HCT116 (cell line): ENCODE data around the gene ATG4A. TPM values are rescaled to one million over a fixed set of nuclear protein-coding genes. Genes with fewer than 3 reads are reported as not detected.

Source experiments
- ATAC-seq: fragments of 200-7000 bp; cut with Tn5 transposase; 2 replicates; pipeline ENCODE4 v1.9.1; 2020; ENCODE audit warnings: mild to moderate bottlenecking, moderate library complexity
- BruUV-seq: library from RNA; stranded (reverse); fragments of 400-500 nt; replicated peaks from 2 replicates; lab custom pipeline; 2021; lab: Mats Ljungman, UMichigan
- CTCF ChIA-PET: fragments of 300-600 bp; sonication (Branson Sonifier 250); formaldehyde crosslinking; loops from one replicate; lab custom pipeline; 2021; ENCODE audit warnings: antibody characterized with exemption; lab: Charles Lee
- POLR2A ChIA-PET: fragments of 300-600, 350-600 bp; sonication (Branson Sonifier 250); formaldehyde crosslinking; loops from one replicate; lab custom pipeline; 2021; ENCODE audit warnings: antibody characterized with exemption; lab: Charles Lee
- RAD21 ChIA-PET, 2 experiments: fragments of 300-600 bp; sonication (Branson Sonifier 250); formaldehyde crosslinking; loops; one replicate each; lab custom pipeline; 2023; ENCODE audit warnings: low total read pairs in 2 of 2; ENCODE audit not compliant: uncharacterized antibody in 2 of 2, unreplicated experiment in 2 of 2, low non-redundant PET in 1 of 2; lab: Charles Lee
- DNase-seq: peaks from one replicate; pipeline ENCODE4 v3.0.0-alpha.2; 2010; ENCODE audit warnings: low read depth, low spot score
- H2AFZ ChIP-seq: fragments of 200-600 bp; shearing (Covaris generic), sonication (generic); 2 replicates; pipeline ENCODE4 v1.6.1; 2017; ENCODE audit warnings: low read depth, mixed run types, mixed read lengths, antibody characterized with exemption, low read length; ENCODE audit not compliant: poor library complexity, severe bottlenecking
- H3K27ac ChIP-seq: 2 replicates; pipeline ENCODE4 v1.5.1; 2012; ENCODE audit warnings: low read depth, low read length
- H3K27me3 ChIP-seq: fragments of 200-600 bp; sonication (generic); 2 replicates; pipeline ENCODE4 v1.6.1; 2016; ENCODE audit warnings: mixed run types, low read length, mixed read lengths; ENCODE audit not compliant: insufficient read depth
- H3K36me3 ChIP-seq, 2 experiments: fragments of 200-500 bp in 1 of 2; fragments of 200-600 bp in 1 of 2; sonication (Bioruptor generic) in 1 of 2; sonication (generic) in 1 of 2; 2 replicates each; pipeline versions ENCODE4 v1.5.1 to v1.6.1; 2014 to 2016; ENCODE audit warnings: low read length in 2 of 2, inconsistent platforms in 1 of 2, mixed read lengths in 1 of 2, mixed run types in 1 of 2; ENCODE audit not compliant: insufficient read depth in 2 of 2, control insufficient read depth in 1 of 2
- H3K4me1 ChIP-seq, 2 experiments: fragments of 200-600 bp in 1 of 2; sonication (generic) in 1 of 2; 2 replicates each; pipeline versions ENCODE4 v1.5.1 to v1.6.1; 2012 to 2017; ENCODE audit warnings: low read length in 2 of 2, inconsistent platforms in 1 of 2, mild to moderate bottlenecking in 1 of 2, mixed read lengths in 1 of 2, mixed run types in 1 of 2, moderate library complexity in 1 of 2; ENCODE audit not compliant: insufficient read depth in 2 of 2, control insufficient read depth in 1 of 2
- H3K4me2 ChIP-seq: fragments of 200-600 bp; sonication (generic); 2 replicates; pipeline ENCODE4 v1.6.1; 2017; ENCODE audit warnings: mixed run types, low read length, mixed read lengths
- H3K4me3 ChIP-seq, 2 experiments: fragments of 200-600 bp in 1 of 2; sonication (generic) in 1 of 2; replicated peaks in 1 of 2; 2 replicates each; pipeline ENCODE4 v1.5.1; 2011 to 2016; ENCODE audit warnings: low read length in 2 of 2, control low read depth in 1 of 2, low read depth in 1 of 2, mild to moderate bottlenecking in 1 of 2, mixed read lengths in 1 of 2, mixed run types in 1 of 2
- H3K79me2 ChIP-seq: fragments of 200-600 bp; sonication (generic); 2 replicates; pipeline ENCODE4 v1.6.1; 2017; ENCODE audit warnings: mild to moderate bottlenecking, mixed run types, low read length, moderate library complexity, mixed read lengths; ENCODE audit not compliant: insufficient read depth
- H3K9ac ChIP-seq: fragments of 200-600 bp; sonication (generic); 2 replicates; pipeline ENCODE4 v1.6.1; 2016; ENCODE audit warnings: low read length, mixed read lengths
- H3K9me2 ChIP-seq: fragments of 200-600 bp; sonication (generic), shearing (Covaris generic); 2 replicates; pipeline ENCODE4 v1.6.1; 2017; ENCODE audit warnings: mixed run types, mild to moderate bottlenecking, moderate library complexity; ENCODE audit not compliant: insufficient read depth
- H3K9me3 ChIP-seq, 2 experiments: fragments of 200-500 bp in 1 of 2; fragments of 200-600 bp in 1 of 2; sonication (Bioruptor generic) in 1 of 2; sonication (generic) in 1 of 2; 2 replicates each; pipeline ENCODE4 v1.6.1; 2014 to 2017; ENCODE audit warnings: low read length in 2 of 2, mixed read lengths in 2 of 2, inconsistent platforms in 1 of 2, low read depth in 1 of 2, mild to moderate bottlenecking in 1 of 2, mixed run types in 1 of 2, moderate library complexity in 1 of 2; ENCODE audit not compliant: control insufficient read depth in 1 of 2, insufficient read depth in 1 of 2
- H4K20me1 ChIP-seq: fragments of 200-600 bp; sonication (generic), shearing (Covaris generic); 2 replicates; pipeline ENCODE4 v1.6.1; 2017; ENCODE audit warnings: mixed run types, mild to moderate bottlenecking, moderate library complexity; ENCODE audit not compliant: insufficient read depth
- ATF3 ChIP-seq: IDR thresholded peaks from 2 replicates; pipeline ENCODE4 v1.6.1; 2012
- CBX3 ChIP-seq: IDR thresholded peaks from 2 replicates; pipeline ENCODE4 v1.6.1; 2012; ENCODE audit warnings: low read depth
- EGR1 ChIP-seq: IDR thresholded peaks from 2 replicates; pipeline ENCODE4 v1.6.1; 2012; ENCODE audit warnings: low read depth
- FOSL1 ChIP-seq: IDR thresholded peaks from 2 replicates; pipeline ENCODE4 v1.6.1; 2012; ENCODE audit warnings: low read depth
- JUND ChIP-seq: IDR thresholded peaks from 2 replicates; pipeline ENCODE4 v1.6.1; 2012
- POLR2A ChIP-seq: IDR thresholded peaks from 2 replicates; pipeline ENCODE4 v1.7.0; 2011; ENCODE audit warnings: borderline replicate concordance; ENCODE audit not compliant: insufficient read depth, insufficient read length; ENCODE audit errors: extremely low read depth
- SRF ChIP-seq: IDR thresholded peaks from 2 replicates; pipeline ENCODE4 v1.6.1; 2012; ENCODE audit warnings: low read depth
- TCF7L2 ChIP-seq: IDR thresholded peaks from 2 replicates; pipeline ENCODE4 v1.7.0; 2011; ENCODE audit warnings: borderline replicate concordance, inconsistent platforms; ENCODE audit not compliant: insufficient read depth, insufficient read length; ENCODE audit errors: extremely low read depth
- YY1 ChIP-seq: IDR thresholded peaks from 2 replicates; pipeline ENCODE4 v1.6.1; 2011; ENCODE audit warnings: low read length, low read depth, moderate library complexity, mild to moderate bottlenecking; ENCODE audit not compliant: insufficient replicate concordance; ENCODE audit errors: extremely low read depth
- ZBTB33 ChIP-seq: IDR thresholded peaks from 2 replicates; pipeline ENCODE4 v1.6.1; 2011; ENCODE audit warnings: mild to moderate bottlenecking, low read length, moderate library complexity; ENCODE audit not compliant: insufficient replicate concordance; ENCODE audit errors: extremely low read depth
- ZFX ChIP-seq: fragments of 450-650 bp; IDR thresholded peaks from 2 replicates; pipeline ENCODE4 v1.6.1; 2017
- ZNF274 ChIP-seq: fragments of 200-500 bp; sonication (Bioruptor generic); IDR thresholded peaks from 2 replicates; pipeline ENCODE4 v1.6.1; 2014; ENCODE audit warnings: mild to moderate bottlenecking, low read depth, low read length, inconsistent platforms
- intact Hi-C: fragments of 100-400 bp; cut with micrococcal nuclease; formaldehyde crosslinking; loops from 2 replicates; pipeline ENCODE4 v1.10.0; 2022
- total RNA-seq: library from RNA; stranded (reverse); gene quantifications from one replicate; pipeline ENCODE4 v1.2.1, GENCODE V29; 2021; ENCODE audit not compliant: unreplicated experiment

Gene ATG4A
- total RNA-seq, 1 experiment from 2014 or later = 4.1 TPM

GRCh38 chrX:108132034-108132433 is 40.5 kb downstream of the ATG4A start:
- H3K4me1 ChIP-seq = peaks cover 0 to 7% of the 10 kb centered on the region in 2 experiments; a peak in 2 of 4 replicates
- RAD21 ChIA-PET = no interaction called here
- TF ChIP-seq SRF = no peak
- TF ChIP-seq ZFX = no peak
- TF ChIP-seq ATF3 = no peak
- no peak for TF ChIP-seq FOSL1
- TF ChIP-seq EGR1 = no peak
- no peak for TF ChIP-seq JUND
- no peak for TF ChIP-seq YY1
- TF ChIP-seq TCF7L2 = no peak
- TF ChIP-seq, all 23 proteins: peak for 0
- Histone ChIP-seq H3K9me3 (no peaks in the 10 kb centered on the region), H3K4me3 (no peak overlapping the region), H3K79me2 (no peaks in the 10 kb centered on the region), H3K27ac (no peak overlapping the region), H3K9ac (no peak overlapping the region), H4K20me1 (no peaks in the 10 kb centered on the region), H3K27me3 (no peaks in the 10 kb centered on the region), H3K36me3 (no peaks in the 10 kb centered on the region), H3K9me2 (no peaks in the 10 kb centered on the region), H2AFZ (no peak overlapping the region), H3K4me2 (no peak overlapping the region)
- intact Hi-C loops = no loop called here
- ATAC-seq (no peak), DNase-seq (no peak)
- ChIA-PET POLR2A (no interaction called here), CTCF (no interaction called here)
- no TSS peak for BruUV-seq

GRCh38 chrX:108132876-108133275 is 41.3 kb downstream of the ATG4A start:
- CTCF ChIA-PET = interaction anchor here (1.9 kb wide), 1 partner anchor 33 kb away, joined by 4 read pairs; no protein-coding TSS in a partner anchor

More at GRCh38 chrX:108132876-108133275, 41.3 kb downstream of the ATG4A start:
- H3K4me1 ChIP-seq = peaks cover 0 to 7% of the 10 kb centered on the region in 2 experiments; a peak in 2 of 4 replicates
- no peaks in the 10 kb centered on the region for H4K20me1 ChIP-seq
- ATAC-seq = no peak
- no peaks in the 10 kb centered on the region for H3K27me3 ChIP-seq
- no peaks in the 10 kb centered on the region for H3K79me2 ChIP-seq
- no peak overlapping the region for H2AFZ ChIP-seq
- H3K9me3 ChIP-seq = no peaks in the 10 kb centered on the region
- intact Hi-C loops = no loop called here
- no peak overlapping the region for H3K9ac ChIP-seq
- no peak for DNase-seq
- H3K9me2 ChIP-seq = no peaks in the 10 kb centered on the region
- BruUV-seq = no TSS peak
- H3K4me3 ChIP-seq = no peak overlapping the region
- H3K4me2 ChIP-seq = no peak overlapping the region
- no peaks in the 10 kb centered on the region for H3K36me3 ChIP-seq
- ChIA-PET RAD21 (no interaction called here), POLR2A (no interaction called here)
- no peak overlapping the region for H3K27ac ChIP-seq
- TF ChIP-seq POLR2A (no peak), ZNF274 (no peak), CBX3 (no peak), ZBTB33 (no peak)
